DOHH2 (cell line): ENCODE results near the gene CA5A.

ENCODE experiments used
- EZH2phosphoT487 ChIP-seq: fragments of 200-600 bp; sonication (generic); IDR thresholded peaks from 2 replicates; pipeline ENCODE4 v1.6.1; 2017; ENCODE audit warnings: borderline replicate concordance, mild to moderate bottlenecking, antibody characterized with exemption, low read length, moderate library complexity, mixed read lengths
- TF ChIP-seq, protein P1 (sequence below): fragments of 200-600 bp; sonication (generic); IDR thresholded peaks from one replicate; pipeline ENCODE4 v1.5.1; 2014; ENCODE audit warnings: antibody characterized with exemption, mild to moderate bottlenecking, low read depth, low read length; ENCODE audit not compliant: poor library complexity, severe bottlenecking

DNA sequence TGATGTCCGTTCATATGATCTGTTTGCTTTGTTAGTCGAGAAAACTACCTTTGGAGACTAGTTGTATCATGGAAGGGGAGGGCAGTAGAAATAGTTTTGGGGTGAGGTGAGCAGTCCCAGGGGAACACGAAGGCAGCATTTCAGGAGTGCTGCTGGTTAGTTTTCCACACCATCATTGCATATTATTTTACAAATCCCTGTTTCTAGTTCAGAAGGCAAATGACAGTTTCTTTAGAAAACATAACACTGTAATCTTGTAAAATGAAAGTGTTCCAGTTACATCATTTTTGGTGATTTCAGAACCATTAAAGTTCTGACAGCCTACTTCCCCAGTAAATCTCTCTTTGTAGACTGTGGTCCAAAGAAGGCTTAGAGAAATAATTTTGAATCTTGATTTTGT is 40.3 kb upstream of the CA5A start:
- TF ChIP-seq, protein P1, sequence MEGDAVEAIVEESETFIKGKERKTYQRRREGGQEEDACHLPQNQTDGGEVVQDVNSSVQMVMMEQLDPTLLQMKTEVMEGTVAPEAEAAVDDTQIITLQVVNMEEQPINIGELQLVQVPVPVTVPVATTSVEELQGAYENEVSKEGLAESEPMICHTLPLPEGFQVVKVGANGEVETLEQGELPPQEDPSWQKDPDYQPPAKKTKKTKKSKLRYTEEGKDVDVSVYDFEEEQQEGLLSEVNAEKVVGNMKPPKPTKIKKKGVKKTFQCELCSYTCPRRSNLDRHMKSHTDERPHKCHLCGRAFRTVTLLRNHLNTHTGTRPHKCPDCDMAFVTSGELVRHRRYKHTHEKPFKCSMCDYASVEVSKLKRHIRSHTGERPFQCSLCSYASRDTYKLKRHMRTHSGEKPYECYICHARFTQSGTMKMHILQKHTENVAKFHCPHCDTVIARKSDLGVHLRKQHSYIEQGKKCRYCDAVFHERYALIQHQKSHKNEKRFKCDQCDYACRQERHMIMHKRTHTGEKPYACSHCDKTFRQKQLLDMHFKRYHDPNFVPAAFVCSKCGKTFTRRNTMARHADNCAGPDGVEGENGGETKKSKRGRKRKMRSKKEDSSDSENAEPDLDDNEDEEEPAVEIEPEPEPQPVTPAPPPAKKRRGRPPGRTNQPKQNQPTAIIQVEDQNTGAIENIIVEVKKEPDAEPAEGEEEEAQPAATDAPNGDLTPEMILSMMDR = no peak
- no peak for TF ChIP-seq EZH2phosphoT487
